Amniotic stem cell (primary cell): ENCODE measurements around the gene PCDHGB4.
"Not testable (repeated sequence)": the region's sequence is repeated elsewhere in the genome, so short reads cannot be mapped to it uniquely, and the experiment has no call there.

Source experiments
- DNase-seq: peaks from one replicate; lab custom pipeline; 2025; lab: John Stamatoyannopoulos, UW

PCDHGB4 gene

GRCh38 chr5:141366016-141366896 is 21.2 kb upstream of the PCDHGB4 start:
- DNase-seq: no peak

- no peak for DNase-seq
Observed at GRCh38 chr5:141369994-141370848, 17.3 kb upstream of the PCDHGB4 start, which contains the start of gene PCDHGB3. Gene PCDHGB3, plus strand, starts transcription at chr5:141370242. Its CDS starts 153 bp downstream, at chr5:141370395.

- DNase-seq: no peak
Observed at GRCh38 chr5:141371572-141372475, 15.7 kb upstream of the PCDHGB4 start.

DNA sequence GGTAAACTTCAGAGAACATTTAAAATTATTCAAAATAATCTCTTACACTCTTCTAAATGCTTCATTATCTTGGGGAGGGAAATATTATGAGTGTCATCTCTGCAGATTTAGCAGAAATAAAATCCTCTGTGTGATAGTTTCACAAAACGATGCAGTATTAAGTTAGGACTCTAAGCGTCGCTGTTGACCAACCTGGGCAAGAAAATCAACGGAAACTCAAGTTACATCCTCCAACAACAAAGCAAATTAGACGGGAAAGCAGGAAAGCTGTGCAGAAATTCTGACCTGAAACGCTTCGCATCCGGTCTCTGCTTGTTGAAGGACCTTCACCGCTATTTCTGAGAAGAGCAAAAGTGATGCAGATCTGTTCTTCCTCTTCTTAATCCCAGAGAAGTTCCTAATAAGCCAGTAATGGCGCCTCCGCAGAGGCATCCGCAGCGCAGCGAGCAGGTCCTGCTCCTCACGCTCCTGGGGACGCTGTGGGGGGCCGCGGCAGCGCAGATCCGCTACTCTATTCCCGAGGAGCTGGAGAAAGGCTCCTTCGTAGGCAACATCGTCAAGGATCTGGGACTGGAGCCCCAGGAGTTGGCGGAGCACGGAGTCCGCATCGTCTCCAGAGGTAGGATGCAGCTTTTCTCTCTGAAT is 13.7 kb upstream of the PCDHGB4 start, which contains the start of gene PCDHGA6:
PCDHGA6 (plus strand) TSS at position 219 of the 645 bp plus-strand sequence; CDS start at position 412, 193 bp downstream.
- no peak for DNase-seq

DNA sequence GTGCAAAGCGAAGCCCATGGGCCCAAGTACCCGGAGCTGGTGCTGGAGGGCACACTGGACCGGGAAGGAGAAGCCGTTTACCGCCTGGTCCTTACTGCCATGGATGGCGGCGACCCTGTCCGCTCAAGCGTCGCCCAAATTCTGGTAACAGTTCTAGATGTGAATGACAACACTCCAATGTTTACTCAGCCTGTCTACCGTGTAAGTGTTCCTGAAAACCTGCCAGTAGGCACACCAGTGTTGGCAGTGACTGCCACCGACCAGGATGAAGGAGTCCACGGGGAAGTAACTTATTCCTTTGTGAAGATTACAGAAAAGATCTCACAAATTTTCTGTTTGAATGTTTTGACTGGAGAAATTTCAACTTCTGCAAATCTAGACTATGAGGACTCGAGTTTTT is 12.9 kb upstream of the PCDHGB4 start:
- no peak for DNase-seq

DNA sequence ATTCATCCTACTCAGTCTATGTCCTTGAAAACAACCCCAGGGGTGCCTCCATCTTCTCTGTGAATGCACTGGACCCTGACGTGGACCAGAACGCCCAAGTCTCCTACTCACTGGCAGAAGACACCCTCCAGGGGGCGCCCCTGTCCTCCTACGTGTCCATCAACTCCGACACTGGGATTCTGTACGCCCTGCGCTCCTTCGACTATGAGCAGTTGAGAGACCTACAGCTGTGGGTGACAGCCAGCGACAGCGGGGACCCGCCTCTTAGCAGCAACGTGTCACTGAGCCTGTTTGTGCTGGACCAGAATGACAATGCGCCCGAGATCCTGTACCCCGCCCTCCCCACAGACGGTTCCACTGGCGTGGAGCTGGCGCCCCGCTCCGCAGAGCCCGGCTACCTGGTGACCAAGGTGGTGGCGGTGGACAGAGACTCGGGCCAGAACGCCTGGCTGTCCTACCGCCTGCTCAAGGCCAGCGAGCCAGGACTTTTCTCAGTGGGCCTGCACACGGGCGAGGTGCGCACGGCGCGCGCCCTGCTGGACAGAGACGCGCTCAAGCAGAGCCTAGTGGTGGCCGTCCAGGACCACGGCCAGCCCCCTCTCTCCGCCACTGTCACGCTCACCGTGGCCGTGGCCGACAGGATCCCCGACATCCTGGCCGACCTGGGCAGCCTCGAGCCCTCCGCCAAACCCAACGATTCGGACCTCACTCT is 11.9 kb upstream of the PCDHGB4 start:
- not testable (repeated sequence) for DNase-seq

GRCh38 chr5:141382469-141383294 is 4.8 kb upstream of the PCDHGB4 start, which contains the start of gene PCDHGA7:
Gene PCDHGA7, plus strand, starts transcription at chr5:141382742. Its CDS starts 158 bp downstream, at chr5:141382900.
- no peak for DNase-seq

GRCh38 chr5:141383345-141383744 is 4.2 kb upstream of the PCDHGB4 start:
- DNase-seq: no peak

DNA sequence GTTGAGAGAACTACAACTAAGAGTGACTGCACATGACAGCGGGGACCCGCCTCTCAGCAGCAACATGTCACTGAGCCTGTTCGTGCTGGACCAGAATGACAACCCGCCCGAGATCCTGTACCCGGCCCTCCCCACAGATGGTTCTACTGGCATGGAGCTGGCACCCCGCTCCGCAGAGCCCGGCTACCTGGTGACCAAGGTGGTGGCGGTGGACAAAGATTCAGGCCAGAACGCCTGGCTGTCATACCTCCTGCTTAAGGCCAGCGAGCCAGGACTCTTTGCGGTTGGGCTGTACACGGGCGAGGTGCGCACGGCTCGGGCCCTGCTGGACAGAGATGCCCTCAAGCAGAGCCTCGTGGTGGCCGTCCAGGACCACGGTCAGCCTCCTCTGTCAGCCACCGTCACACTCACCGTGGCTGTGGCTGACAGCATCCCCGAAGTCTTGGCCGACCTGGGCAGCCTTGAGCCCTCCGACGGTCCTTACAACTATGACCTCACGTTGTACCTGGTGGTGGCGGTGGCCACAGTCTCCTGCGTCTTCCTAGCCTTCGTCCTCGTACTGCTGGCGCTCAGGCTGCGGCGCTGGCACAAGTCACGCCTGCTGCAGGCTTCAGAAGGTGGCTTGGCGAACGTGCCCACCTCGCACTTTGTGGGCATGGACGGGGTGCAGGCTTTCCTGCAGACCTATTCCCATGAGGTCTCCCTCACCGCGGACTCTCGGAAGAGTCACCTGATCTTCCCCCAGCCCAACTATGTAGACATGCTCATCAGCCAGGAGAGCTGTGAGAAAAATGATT is 2.8 kb upstream of the PCDHGB4 start:
- DNase-seq: no peak

DNA sequence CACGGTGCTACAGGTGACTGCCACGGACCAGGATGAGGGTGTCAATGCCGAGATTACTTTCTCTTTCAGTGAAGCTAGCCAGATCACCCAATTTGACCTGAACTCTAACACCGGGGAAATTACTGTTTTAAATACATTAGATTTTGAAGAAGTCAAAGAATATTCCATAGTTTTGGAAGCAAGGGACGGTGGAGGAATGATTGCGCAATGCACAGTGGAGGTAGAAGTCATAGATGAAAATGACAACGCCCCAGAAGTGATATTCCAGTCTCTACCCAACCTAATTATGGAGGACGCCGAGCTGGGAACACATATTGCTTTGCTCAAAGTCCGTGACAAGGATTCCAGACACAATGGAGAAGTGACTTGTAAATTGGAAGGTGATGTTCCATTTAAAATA is 1.2 kb downstream of the PCDHGB4 start:
- no peak for DNase-seq

DNA sequence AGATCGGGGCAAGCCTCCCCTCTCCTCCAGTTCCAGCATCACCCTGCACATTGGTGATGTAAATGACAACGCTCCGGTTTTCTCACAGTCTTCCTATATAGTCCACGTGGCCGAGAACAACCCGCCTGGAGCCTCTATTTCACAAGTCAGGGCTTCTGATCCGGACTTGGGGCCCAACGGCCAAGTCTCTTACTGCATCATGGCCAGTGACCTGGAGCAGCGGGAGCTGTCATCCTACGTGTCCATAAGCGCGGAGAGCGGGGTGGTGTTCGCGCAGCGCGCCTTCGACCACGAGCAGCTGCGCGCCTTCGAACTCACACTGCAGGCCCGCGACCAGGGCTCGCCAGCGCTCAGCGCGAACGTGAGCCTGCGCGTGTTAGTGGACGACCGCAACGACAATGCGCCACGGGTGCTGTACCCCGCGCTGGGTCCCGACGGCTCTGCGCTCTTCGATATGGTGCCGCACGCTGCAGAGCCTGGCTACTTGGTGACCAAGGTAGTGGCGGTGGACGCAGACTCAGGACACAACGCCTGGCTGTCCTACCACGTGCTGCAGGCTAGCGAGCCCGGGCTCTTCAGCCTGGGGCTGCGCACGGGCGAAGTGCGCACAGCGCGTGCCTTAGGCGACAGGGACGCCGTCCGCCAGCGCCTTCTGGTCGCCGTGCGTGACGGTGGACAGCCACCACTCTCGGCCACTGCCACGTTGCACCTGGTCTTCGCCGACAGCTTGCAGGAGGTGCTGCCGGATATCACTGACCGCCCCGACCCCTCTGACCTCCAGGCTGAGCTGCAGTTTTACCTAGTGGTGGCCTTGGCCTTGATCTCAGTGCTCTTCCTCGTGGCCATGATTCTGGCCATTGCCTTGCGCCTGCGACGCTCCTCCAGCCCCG is 1.9 kb downstream of the PCDHGB4 start:
- no peak for DNase-seq

GRCh38 chr5:141392429-141393198 is 5.1 kb downstream of the PCDHGB4 start, which contains the start of gene PCDHGA8:
Gene PCDHGA8, plus strand, starts transcription at chr5:141392633. Its CDS starts 181 bp downstream, at chr5:141392814.
- DNase-seq: no peak

- DNase-seq: no peak
Observed at GRCh38 chr5:141393267-141393666, 5.8 kb downstream of the PCDHGB4 start.

GRCh38 chr5:141394401-141395187 is 7.1 kb downstream of the PCDHGB4 start:
- not testable (repeated sequence) for DNase-seq

DNA sequence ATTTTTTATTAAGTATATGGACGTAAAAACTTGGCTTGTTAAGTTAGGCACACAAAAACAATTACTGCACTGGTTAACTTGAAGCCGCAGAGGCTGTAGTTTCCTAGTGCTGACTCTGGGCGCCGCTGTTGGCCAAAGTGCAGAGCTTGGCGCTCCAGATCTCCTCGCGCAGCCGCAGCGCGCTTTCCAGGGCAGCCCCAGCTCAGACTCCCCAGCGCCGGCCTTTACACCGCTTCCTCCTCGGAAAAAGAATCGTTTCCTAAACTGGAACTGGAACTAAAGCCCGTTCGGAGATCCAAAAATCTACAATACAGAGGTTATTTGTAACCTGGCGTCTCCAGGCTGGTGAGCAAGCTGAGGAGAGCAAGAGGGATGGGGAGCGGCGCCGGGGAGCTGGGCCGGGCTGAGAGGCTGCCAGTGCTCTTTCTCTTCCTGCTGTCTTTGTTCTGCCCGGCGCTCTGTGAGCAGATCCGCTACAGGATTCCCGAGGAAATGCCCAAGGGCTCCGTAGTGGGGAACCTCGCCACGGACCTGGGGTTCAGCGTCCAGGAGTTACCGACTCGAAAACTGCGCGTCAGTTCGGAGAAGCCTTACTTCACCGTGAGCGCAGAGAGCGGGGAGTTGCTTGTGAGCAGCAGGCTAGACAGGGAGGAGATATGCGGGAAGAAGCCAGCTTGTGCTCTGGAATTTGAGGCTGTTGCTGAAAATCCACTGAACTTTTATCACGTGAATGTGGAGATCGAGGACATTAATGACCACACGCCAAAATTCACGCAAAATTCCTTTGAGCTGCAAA is 10.5 kb downstream of the PCDHGB4 start, which contains the start of gene PCDHGB5:
PCDHGB5 (plus strand) TSS at position 192 of the 796 bp plus-strand sequence; CDS start at position 373, 181 bp downstream.
- not testable (repeated sequence) for DNase-seq
